Measurements from ENCODE around the gene CLIC2.
"Not testable (repeated sequence)": the region's sequence is repeated elsewhere in the genome, so short reads cannot be mapped to it uniquely, and the experiment has no call there.

CLIC2 gene

GRCh38 chrX:155334486-155335336, at the start of gene CLIC2:
Gene CLIC2, minus strand, starts transcription at chrX:155334614. Its CDS starts 187 bp downstream, at chrX:155334427.
- Histone ChIP-seq H3K4me1 (ENCODE audit: control insufficient read depth, insufficient read depth, low read length) (no peaks in the 10 kb centered on the region), H3K9me3 (ENCODE audit: control insufficient read depth in 2 of 2, low read length in 2 of 2) (no peaks in the 10 kb centered on the region), H3K27ac (ENCODE audit: low read length) (no peak within 1 kb of the TSS), H3K36me3 (ENCODE audit: control insufficient read depth in 2 of 2, insufficient read depth in 2 of 2, low read length in 2 of 2) (no peaks in the 10 kb centered on the region), H3K9ac (ENCODE audit: low read length in 2 of 2) (no peak within 1 kb of the TSS), H3K27me3 (ENCODE audit: control insufficient read depth in 1 of 2, insufficient read depth in 2 of 2, low read length in 2 of 2) (no peaks in the 10 kb centered on the region), H3K4me3 (ENCODE audit: low read length in 2 of 2) (peak within 1 kb of the TSS in 1 of 2 donors; percentile 52)

GRCh38 chrX:155382529-155382967, 48.1 kb upstream of the CLIC2 start:
- H3K36me3 ChIP-seq (ENCODE audit: control insufficient read depth in 2 of 2, insufficient read depth in 2 of 2, low read length in 2 of 2); H3K4me3 ChIP-seq (ENCODE audit: low read length in 2 of 2); H3K9me3 ChIP-seq (ENCODE audit: control insufficient read depth in 2 of 2, low read length in 2 of 2); H3K27me3 ChIP-seq (ENCODE audit: control insufficient read depth in 1 of 2, insufficient read depth in 2 of 2, low read length in 2 of 2); H3K9ac ChIP-seq (ENCODE audit: low read length in 2 of 2); H3K4me1 ChIP-seq (ENCODE audit: control insufficient read depth, insufficient read depth, low read length); H3K27ac ChIP-seq (ENCODE audit: low read length): not testable (repeated sequence)

GRCh38 chrX:155381843-155382528, 47.6 kb upstream of the CLIC2 start, which contains the start of gene F8A2:
Gene F8A2, plus strand, starts transcription at chrX:155382095. Its CDS starts 20 bp downstream, at chrX:155382115.
- not testable (repeated sequence) for H3K4me3 ChIP-seq (ENCODE audit: low read length in 2 of 2)

DNA sequence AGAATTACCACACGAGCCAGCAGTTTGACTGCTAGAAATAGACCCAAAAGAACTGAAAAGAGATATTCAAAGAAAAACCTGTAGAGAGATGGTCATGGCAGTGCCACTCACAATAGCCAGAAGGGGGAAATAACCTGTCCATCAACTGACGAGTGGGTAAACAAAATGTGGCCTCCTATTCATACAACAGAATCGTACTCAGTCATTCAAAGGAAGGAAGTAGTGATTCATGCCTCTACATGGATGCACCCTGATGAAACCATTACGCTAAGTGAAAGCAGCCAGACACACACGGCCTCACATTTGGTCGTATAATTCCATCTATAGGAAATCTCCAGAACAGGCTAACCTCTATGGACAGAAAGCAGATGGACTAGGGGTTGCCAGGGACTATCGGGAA, 45.4 kb upstream of the CLIC2 start:
- H3K36me3 ChIP-seq (ENCODE audit: control insufficient read depth in 2 of 2, insufficient read depth in 2 of 2, low read length in 2 of 2); H3K4me1 ChIP-seq (ENCODE audit: control insufficient read depth, insufficient read depth, low read length); H3K9ac ChIP-seq (ENCODE audit: low read length in 2 of 2); H3K4me3 ChIP-seq (ENCODE audit: low read length in 2 of 2); H3K27me3 ChIP-seq (ENCODE audit: control insufficient read depth in 1 of 2, insufficient read depth in 2 of 2, low read length in 2 of 2); H3K9me3 ChIP-seq (ENCODE audit: control insufficient read depth in 2 of 2, low read length in 2 of 2); H3K27ac ChIP-seq (ENCODE audit: low read length): not testable (repeated sequence)

More at GRCh38 chrX:155381843-155382528, 47.6 kb upstream of the CLIC2 start, which contains the start of gene F8A2:
- not testable (repeated sequence) for H3K9ac ChIP-seq (ENCODE audit: low read length in 2 of 2); H3K4me1 ChIP-seq (ENCODE audit: control insufficient read depth, insufficient read depth, low read length); H3K27ac ChIP-seq (ENCODE audit: low read length); H3K9me3 ChIP-seq (ENCODE audit: control insufficient read depth in 2 of 2, low read length in 2 of 2); H3K36me3 ChIP-seq (ENCODE audit: control insufficient read depth in 2 of 2, insufficient read depth in 2 of 2, low read length in 2 of 2); H3K27me3 ChIP-seq (ENCODE audit: control insufficient read depth in 1 of 2, insufficient read depth in 2 of 2, low read length in 2 of 2)

DNA sequence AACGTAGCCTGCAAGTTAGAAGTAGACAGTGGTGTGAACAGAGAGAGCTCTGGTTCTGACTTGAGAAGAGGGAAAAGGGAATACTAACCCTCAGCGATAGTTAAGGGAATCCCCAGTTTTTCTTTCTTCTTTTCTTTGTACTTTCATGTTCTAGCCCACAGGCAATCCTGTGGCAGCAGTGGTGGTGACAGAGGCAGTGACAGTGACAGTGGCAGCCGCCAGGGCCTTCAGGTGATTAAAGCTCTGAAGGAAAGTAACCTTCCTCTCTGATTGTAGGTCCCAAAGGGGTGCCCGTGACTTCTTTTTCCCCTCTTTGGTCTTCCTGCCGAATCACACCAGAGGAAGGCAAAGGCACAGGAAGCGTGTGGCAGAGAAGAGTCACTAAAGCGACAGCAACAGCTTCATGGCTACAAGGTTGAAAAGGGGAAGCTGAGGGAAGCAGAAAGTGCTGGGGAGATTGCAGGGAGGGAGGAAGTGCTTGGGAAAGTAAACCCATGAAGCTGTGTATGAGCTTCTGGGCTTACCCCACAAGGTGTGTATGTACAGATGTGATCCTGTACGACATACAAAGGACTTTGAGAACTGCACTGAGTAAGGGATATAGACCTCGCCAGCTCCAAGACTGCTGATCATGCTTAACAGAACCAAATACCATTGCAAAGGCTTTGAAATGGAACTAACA, 39.5 kb upstream of the CLIC2 start:
- not testable (repeated sequence) for H3K4me1 ChIP-seq (ENCODE audit: control insufficient read depth, insufficient read depth, low read length); H3K9ac ChIP-seq (ENCODE audit: low read length in 2 of 2); H3K27ac ChIP-seq (ENCODE audit: low read length); H3K27me3 ChIP-seq (ENCODE audit: control insufficient read depth in 1 of 2, insufficient read depth in 2 of 2, low read length in 2 of 2); H3K36me3 ChIP-seq (ENCODE audit: control insufficient read depth in 2 of 2, insufficient read depth in 2 of 2, low read length in 2 of 2); H3K4me3 ChIP-seq (ENCODE audit: low read length in 2 of 2); H3K9me3 ChIP-seq (ENCODE audit: control insufficient read depth in 2 of 2, low read length in 2 of 2)

DNA sequence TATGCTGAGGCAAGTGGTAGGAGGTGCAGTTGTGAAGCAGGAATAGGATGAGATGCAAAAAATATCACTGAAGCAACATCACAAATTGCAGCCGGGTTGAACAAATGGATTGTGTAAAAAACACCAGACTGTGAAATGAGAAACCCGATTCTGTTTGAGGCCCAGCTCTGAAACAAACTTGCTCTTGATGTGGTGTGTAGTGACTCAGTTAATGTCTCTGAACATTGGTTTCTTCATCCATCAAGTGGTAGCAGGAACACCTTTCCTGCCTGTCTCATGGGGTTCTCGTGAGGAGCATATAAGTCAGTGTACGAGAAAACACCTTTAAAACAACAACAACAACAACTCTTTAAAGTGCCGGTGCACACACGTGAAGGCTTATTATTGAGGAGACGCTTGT, 29.3 kb upstream of the CLIC2 start:
- not testable (repeated sequence) for H3K36me3 ChIP-seq (ENCODE audit: control insufficient read depth in 2 of 2, insufficient read depth in 2 of 2, low read length in 2 of 2); H3K27ac ChIP-seq (ENCODE audit: low read length); H3K4me3 ChIP-seq (ENCODE audit: low read length in 2 of 2); H3K27me3 ChIP-seq (ENCODE audit: control insufficient read depth in 1 of 2, insufficient read depth in 2 of 2, low read length in 2 of 2); H3K4me1 ChIP-seq (ENCODE audit: control insufficient read depth, insufficient read depth, low read length); H3K9ac ChIP-seq (ENCODE audit: low read length in 2 of 2); H3K9me3 ChIP-seq (ENCODE audit: control insufficient read depth in 2 of 2, low read length in 2 of 2)

GRCh38 chrX:155349448-155349847, 15.0 kb upstream of the CLIC2 start:
- not testable (repeated sequence) for H3K27ac ChIP-seq (ENCODE audit: low read length); H3K9me3 ChIP-seq (ENCODE audit: control insufficient read depth in 2 of 2, low read length in 2 of 2); H3K4me3 ChIP-seq (ENCODE audit: low read length in 2 of 2); H3K4me1 ChIP-seq (ENCODE audit: control insufficient read depth, insufficient read depth, low read length); H3K27me3 ChIP-seq (ENCODE audit: control insufficient read depth in 1 of 2, insufficient read depth in 2 of 2, low read length in 2 of 2); H3K9ac ChIP-seq (ENCODE audit: low read length in 2 of 2); H3K36me3 ChIP-seq (ENCODE audit: control insufficient read depth in 2 of 2, insufficient read depth in 2 of 2, low read length in 2 of 2)

DNA sequence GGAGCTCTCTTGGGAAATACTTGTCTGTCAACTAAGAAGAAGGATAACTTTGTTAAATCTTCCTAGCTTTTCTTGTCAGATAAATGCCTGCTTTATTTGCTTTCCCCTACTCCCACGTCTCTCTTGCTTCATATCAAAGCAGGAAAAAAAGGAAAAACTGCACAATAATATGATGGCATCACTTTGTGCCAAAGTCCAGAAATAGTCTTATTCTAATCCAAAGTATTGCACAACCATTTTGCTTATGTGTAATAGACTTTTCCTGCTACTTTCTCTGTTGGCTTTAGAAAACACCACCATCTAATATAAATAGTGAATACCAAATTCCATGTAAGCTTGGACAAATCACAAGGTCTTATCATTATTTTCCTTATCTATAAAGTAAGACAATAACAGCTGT, 11.3 kb upstream of the CLIC2 start:
- H3K27ac ChIP-seq (ENCODE audit: low read length); H3K9ac ChIP-seq (ENCODE audit: low read length in 2 of 2); H3K4me3 ChIP-seq (ENCODE audit: low read length in 2 of 2); H3K36me3 ChIP-seq (ENCODE audit: control insufficient read depth in 2 of 2, insufficient read depth in 2 of 2, low read length in 2 of 2); H3K9me3 ChIP-seq (ENCODE audit: control insufficient read depth in 2 of 2, low read length in 2 of 2); H3K4me1 ChIP-seq (ENCODE audit: control insufficient read depth, insufficient read depth, low read length); H3K27me3 ChIP-seq (ENCODE audit: control insufficient read depth in 1 of 2, insufficient read depth in 2 of 2, low read length in 2 of 2): not testable (repeated sequence)

- not testable (repeated sequence) for H3K4me1 ChIP-seq (ENCODE audit: control insufficient read depth, insufficient read depth, low read length); H3K36me3 ChIP-seq (ENCODE audit: control insufficient read depth in 2 of 2, insufficient read depth in 2 of 2, low read length in 2 of 2); H3K9me3 ChIP-seq (ENCODE audit: control insufficient read depth in 2 of 2, low read length in 2 of 2); H3K4me3 ChIP-seq (ENCODE audit: low read length in 2 of 2); H3K27ac ChIP-seq (ENCODE audit: low read length); H3K27me3 ChIP-seq (ENCODE audit: control insufficient read depth in 1 of 2, insufficient read depth in 2 of 2, low read length in 2 of 2); H3K9ac ChIP-seq (ENCODE audit: low read length in 2 of 2)
Measured at GRCh38 chrX:155335337-155335712, 911 bp upstream of the CLIC2 start.

- Histone ChIP-seq H3K27me3 (ENCODE audit: control insufficient read depth in 1 of 2, insufficient read depth in 2 of 2, low read length in 2 of 2) (no peaks in the 10 kb centered on the region), H3K4me3 (ENCODE audit: low read length in 2 of 2) (peak overlapping the region in 1 of 2 donors; percentile 52), H3K27ac (ENCODE audit: low read length) (no peak overlapping the region), H3K4me1 (ENCODE audit: control insufficient read depth, insufficient read depth, low read length) (no peaks in the 10 kb centered on the region), H3K36me3 (ENCODE audit: control insufficient read depth in 2 of 2, insufficient read depth in 2 of 2, low read length in 2 of 2) (no peaks in the 10 kb centered on the region), H3K9me3 (ENCODE audit: control insufficient read depth in 2 of 2, low read length in 2 of 2) (no peaks in the 10 kb centered on the region), H3K9ac (ENCODE audit: low read length in 2 of 2) (no peak overlapping the region)
Measured at GRCh38 chrX:155333544-155334100, 792 bp downstream of the CLIC2 start.

Data from stomach smooth muscle (tissue), 2 donors.